HG02798 (cell line): Measurements from ENCODE around the gene RPN2.
"Not testable (repeated sequence)": the region's sequence is repeated elsewhere in the genome, so short reads cannot be mapped to it uniquely, and the experiment has no call there.

Experiments
- ATAC-seq: cut with Tn5 transposase; IDR thresholded peaks from one replicate; pipeline ENCODE4 v1.9.1; 2021; ENCODE audit warnings: mild to moderate bottlenecking; ENCODE audit not compliant: unreplicated experiment, poor library complexity

Gene RPN2

GRCh38 chr20:37178839-37179682 is at the start of gene RPN2, which contains the start of gene MROH8:
TSS of gene RPN2 (plus strand) at chr20:37179330. CDS start at chr20:37179357, 27 bp downstream.
TSS of gene MROH8 (minus strand) at chr20:37179548.
- ATAC-seq: peak; percentile 94

GRCh38 chr20:37131486-37131885 is 47.6 kb upstream of the RPN2 start:
- no peak for ATAC-seq

GRCh38 chr20:37133952-37134351 is 45.2 kb upstream of the RPN2 start:
- no peak for ATAC-seq

GRCh38 chr20:37137547-37137946 is 41.6 kb upstream of the RPN2 start:
- ATAC-seq: no peak

- no peak for ATAC-seq
These were observed 36.4 kb upstream of the RPN2 start for GRCh38 chr20:37142708-37143107.

- no peak for ATAC-seq
These were observed 34.2 kb upstream of the RPN2 start for GRCh38 chr20:37144856-37145404.

GRCh38 chr20:37147250-37147649 is 31.9 kb upstream of the RPN2 start:
- ATAC-seq: no peak

GRCh38 chr20:37150864-37151263 is 28.3 kb upstream of the RPN2 start:
- not testable (repeated sequence) for ATAC-seq

- ATAC-seq: no peak
These were observed 27.6 kb upstream of the RPN2 start for GRCh38 chr20:37151529-37151928.

- ATAC-seq: no peak
These were observed 26.8 kb upstream of the RPN2 start for GRCh38 chr20:37152284-37152683.

- ATAC-seq: no peak
These were observed 24.3 kb upstream of the RPN2 start for GRCh38 chr20:37154684-37155298.

GRCh38 chr20:37155987-37156386 is 23.1 kb upstream of the RPN2 start:
- no peak for ATAC-seq

- no peak for ATAC-seq
These were observed 20.9 kb upstream of the RPN2 start for GRCh38 chr20:37158248-37158647.

GRCh38 chr20:37160683-37161082 is 18.4 kb upstream of the RPN2 start:
- ATAC-seq: no peak

- ATAC-seq: no peak
These were observed 17.1 kb upstream of the RPN2 start for GRCh38 chr20:37161830-37162549.

- ATAC-seq: no peak
These were observed 16.5 kb upstream of the RPN2 start for GRCh38 chr20:37162646-37163045.

- no peak for ATAC-seq
These were observed 15.1 kb upstream of the RPN2 start for GRCh38 chr20:37163832-37164554.

- no peak for ATAC-seq
These were observed 14.1 kb upstream of the RPN2 start for GRCh38 chr20:37165031-37165430.

GRCh38 chr20:37166867-37167266 is 12.3 kb upstream of the RPN2 start:
- ATAC-seq: no peak

- no peak for ATAC-seq
These were observed 6.3 kb upstream of the RPN2 start for GRCh38 chr20:37172836-37173235.
